NB4 (cell line): Measurements from ENCODE around the gene RIC1.

Source experiments
- POLR2A ChIP-seq: IDR thresholded peaks from 2 replicates; pipeline ENCODE4 v1.6.1; 2011; ENCODE audit warnings: mild to moderate bottlenecking; ENCODE audit not compliant: insufficient read length; ENCODE audit errors: extremely low read depth
- TF ChIP-seq, protein P1 (sequence below): IDR thresholded peaks from one replicate; pipeline ENCODE4 v1.5.1; 2012; ENCODE audit warnings: low read depth, low read length

DNA sequence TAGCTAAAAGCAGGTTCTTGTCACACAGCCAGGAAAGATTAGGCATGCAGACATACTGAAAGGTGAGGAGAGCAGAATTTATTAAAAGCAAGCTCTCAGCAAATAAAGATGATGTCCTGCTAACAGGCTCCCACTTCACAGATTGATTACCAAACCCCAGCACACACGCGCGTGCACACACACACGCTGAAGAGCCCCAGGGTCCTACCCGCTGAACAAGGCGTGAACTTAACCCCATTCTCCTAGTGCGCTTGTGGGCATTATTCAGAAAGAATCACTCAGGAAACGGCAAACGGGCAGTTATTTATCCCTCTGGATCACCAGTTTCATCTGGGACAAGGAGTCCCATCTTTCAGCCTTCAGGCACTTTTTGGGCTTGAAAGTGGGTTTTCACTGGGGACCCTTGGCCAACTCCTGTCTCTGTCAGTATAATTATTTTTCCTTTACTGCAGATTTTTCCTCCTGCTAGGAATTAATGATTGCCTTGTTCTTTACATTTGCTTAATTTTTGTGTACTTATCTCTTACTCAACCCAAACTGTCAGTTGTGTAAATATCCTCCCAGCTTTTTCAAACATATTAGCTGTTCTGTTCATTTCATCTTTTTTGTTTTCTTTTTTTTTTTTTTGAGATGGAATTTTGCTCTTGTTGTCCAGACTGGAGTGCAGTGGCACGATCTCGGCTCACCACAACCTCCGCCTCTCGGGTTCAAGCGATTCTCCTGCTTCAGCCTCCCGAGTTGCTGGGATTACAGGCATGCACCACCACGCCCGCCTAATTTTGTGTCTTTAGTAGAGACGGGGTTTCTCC lies 92.6 kb downstream of the RIC1 start:
- TF ChIP-seq, protein P1, sequence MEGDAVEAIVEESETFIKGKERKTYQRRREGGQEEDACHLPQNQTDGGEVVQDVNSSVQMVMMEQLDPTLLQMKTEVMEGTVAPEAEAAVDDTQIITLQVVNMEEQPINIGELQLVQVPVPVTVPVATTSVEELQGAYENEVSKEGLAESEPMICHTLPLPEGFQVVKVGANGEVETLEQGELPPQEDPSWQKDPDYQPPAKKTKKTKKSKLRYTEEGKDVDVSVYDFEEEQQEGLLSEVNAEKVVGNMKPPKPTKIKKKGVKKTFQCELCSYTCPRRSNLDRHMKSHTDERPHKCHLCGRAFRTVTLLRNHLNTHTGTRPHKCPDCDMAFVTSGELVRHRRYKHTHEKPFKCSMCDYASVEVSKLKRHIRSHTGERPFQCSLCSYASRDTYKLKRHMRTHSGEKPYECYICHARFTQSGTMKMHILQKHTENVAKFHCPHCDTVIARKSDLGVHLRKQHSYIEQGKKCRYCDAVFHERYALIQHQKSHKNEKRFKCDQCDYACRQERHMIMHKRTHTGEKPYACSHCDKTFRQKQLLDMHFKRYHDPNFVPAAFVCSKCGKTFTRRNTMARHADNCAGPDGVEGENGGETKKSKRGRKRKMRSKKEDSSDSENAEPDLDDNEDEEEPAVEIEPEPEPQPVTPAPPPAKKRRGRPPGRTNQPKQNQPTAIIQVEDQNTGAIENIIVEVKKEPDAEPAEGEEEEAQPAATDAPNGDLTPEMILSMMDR: no peak
- no peak for TF ChIP-seq POLR2A
